Tibial nerve (tissue), 4 donors: ENCODE measurements around the gene ARID4A. TPM values are rescaled to one million over a fixed set of nuclear protein-coding genes. Genes with fewer than 3 reads are reported as not detected.
A peak's percentile ranks its signal among the peaks of the same experiment; 100 is the strongest.

Experiments
- DNase-seq, 2 donors: peaks; one replicate each; pipeline ENCODE4 v3.0.0-alpha.2; 2019; ENCODE audit warnings: low spot score in 2 of 2
- H3K27ac ChIP-seq, 4 donors: fragments of 200-600 bp; sonication (generic) in 3 of 4; one replicate each; pipeline ENCODE4 v1.5.1; 2017 to 2019; ENCODE audit warnings: mild to moderate bottlenecking in 1 of 4
- H3K27me3 ChIP-seq, 2 donors: fragments of 200-600 bp; sonication (generic) in 1 of 2; one replicate each; pipeline versions ENCODE4 v1.5.1 to v1.6.0; 2017 to 2019
- H3K36me3 ChIP-seq, 3 donors: fragments of 200-600 bp; sonication (generic); one replicate each; pipeline ENCODE4 v1.5.1; 2018 to 2019
- H3K4me1 ChIP-seq, 4 donors: fragments of 200-600 bp; sonication (generic) in 3 of 4; one replicate each; pipeline ENCODE4 v1.5.1; 2017 to 2019
- H3K4me3 ChIP-seq, 4 donors: fragments of 200-600 bp; sonication (generic) in 3 of 4; one replicate each; pipeline ENCODE4 v1.5.1; 2017 to 2019; ENCODE audit warnings: mild to moderate bottlenecking in 1 of 4, moderate library complexity in 1 of 4
- H3K9me3 ChIP-seq, 4 donors: fragments of 200-600 bp; sonication (generic) in 3 of 4; one replicate each; pipeline ENCODE4 v1.5.1; 2017 to 2019
- CTCF ChIP-seq, 5 experiments: fragments of 200-600 bp in 3 of 5; fragments of 450-650 bp in 2 of 5; sonication (generic) in 3 of 5; IDR thresholded peaks; one replicate each; pipeline ENCODE4 v1.5.1; 2016 to 2019; ENCODE audit warnings: antibody characterized with exemption in 5 of 5, mild to moderate bottlenecking in 3 of 5, moderate library complexity in 2 of 5
- EP300 ChIP-seq, 2 donors: sonication (generic); formaldehyde crosslinking; IDR thresholded peaks; one replicate each; pipeline ENCODE4 v1.6.1; 2017; ENCODE audit warnings: antibody characterized with exemption in 2 of 2, mild to moderate bottlenecking in 1 of 2
- POLR2A ChIP-seq, 2 donors: fragments of 450-650 bp; IDR thresholded peaks; one replicate each; pipeline ENCODE4 v1.6.1; 2017; ENCODE audit warnings: antibody characterized with exemption in 2 of 2, mild to moderate bottlenecking in 2 of 2, moderate library complexity in 2 of 2
- WGBS, 2 donors: methylation state at CpG; one replicate each; pipeline ENCODE4 v1.1.5; 2018; 5-methylcytosine and 5-hydroxymethylcytosine counted together
- total RNA-seq, 4 donors: library from RNA; depleted of rRNA; stranded (reverse); fragments of >200 nt; gene quantifications; one replicate each; pipeline ENCODE4 v1.1.0, GENCODE V29; 2016

The ARID4A gene
- total RNA-seq, 4 donors from 2014 or later: 20.4 to 45.7 (median 31.3) TPM

- no peaks in the 10 kb centered on the region for H3K36me3 ChIP-seq
- no peak for TF ChIP-seq EP300 (IDR thresholded peaks at IDR 0.05)
- TF ChIP-seq CTCF (IDR thresholded peaks at IDR 0.05): no peak
- no peak for TF ChIP-seq POLR2A (IDR thresholded peaks at IDR 0.05)
- no peak for DNase-seq
- 96 to 97% methylated on average over 6 of the region's 6 CpGs for WGBS, 2 donors
- H3K4me1 ChIP-seq: peaks cover 0 to 13% (median 0%) of the 10 kb centered on the region in 4 donors
- H3K9me3 ChIP-seq: no peaks in the 10 kb centered on the region
- H3K27me3 ChIP-seq: no peaks in the 10 kb centered on the region
- H3K27ac ChIP-seq: peak overlapping the region in 1 of 4 donors; percentile 87
- H3K4me3 ChIP-seq: no peak overlapping the region
Measured at GRCh38 chr14:58397156-58397555, 98.8 kb downstream of the ARID4A start.

- H3K27me3 ChIP-seq: no peaks in the 10 kb centered on the region
- H3K4me3 ChIP-seq: no peak overlapping the region
- no peak for DNase-seq
- no peaks in the 10 kb centered on the region for H3K9me3 ChIP-seq
- H3K4me1 ChIP-seq: peaks cover 0 to 13% (median 0%) of the 10 kb centered on the region in 4 donors
- peaks cover 0 to 5% (median 0%) of the 10 kb centered on the region in 3 donors for H3K36me3 ChIP-seq
- no peak overlapping the region for H3K27ac ChIP-seq
- TF ChIP-seq POLR2A (IDR thresholded peaks at IDR 0.05) (no peak), CTCF (IDR thresholded peaks at IDR 0.05) (no peak), EP300 (IDR thresholded peaks at IDR 0.05) (no peak)
Measured at GRCh38 chr14:58398495-58398894, 100.1 kb downstream of the ARID4A start.

- no peaks in the 10 kb centered on the region for H3K27me3 ChIP-seq
- no peak for DNase-seq
- H3K4me3 ChIP-seq: no peak overlapping the region
- peaks cover 0 to 13% (median 0%) of the 10 kb centered on the region in 4 donors for H3K4me1 ChIP-seq
- H3K9me3 ChIP-seq: no peaks in the 10 kb centered on the region
- no peak for TF ChIP-seq POLR2A (IDR thresholded peaks at IDR 0.05)
- no peak for TF ChIP-seq CTCF (IDR thresholded peaks at IDR 0.05)
- TF ChIP-seq EP300 (IDR thresholded peaks at IDR 0.05): no peak
- 79 to 89% methylated on average over 3 of the region's 3 CpGs for WGBS, 2 donors
- H3K36me3 ChIP-seq: peaks cover 0 to 5% (median 0%) of the 10 kb centered on the region in 3 donors
- H3K27ac ChIP-seq: no peak overlapping the region
Measured at GRCh38 chr14:58398895-58399294, 100.5 kb downstream of the ARID4A start.

GRCh38 chr14:58401587-58401986 lies 103.2 kb downstream of the ARID4A start:
- WGBS, 2 donors: 77 to 85% methylated on average over 3 of the region's 3 CpGs

GRCh38 chr14:58408681-58409215 lies 110.4 kb downstream of the ARID4A start:
- H3K9me3 ChIP-seq: no peaks in the 10 kb centered on the region
- no peak for DNase-seq
- 62 to 73% methylated on average over 3 of the region's 3 CpGs for WGBS, 2 donors
- TF ChIP-seq POLR2A (IDR thresholded peaks at IDR 0.05) (no peak), EP300 (IDR thresholded peaks at IDR 0.05) (no peak), CTCF (IDR thresholded peaks at IDR 0.05) (no peak)
- no peak overlapping the region for H3K4me3 ChIP-seq
- no peaks in the 10 kb centered on the region for H3K27me3 ChIP-seq
- peaks cover 4 to 56% (median 5%) of the 10 kb centered on the region in 3 donors for H3K36me3 ChIP-seq
- H3K4me1 ChIP-seq: no peaks in the 10 kb centered on the region
- no peak overlapping the region for H3K27ac ChIP-seq

More at GRCh38 chr14:58401587-58401986, 103.2 kb downstream of the ARID4A start:
- H3K27me3 ChIP-seq: no peaks in the 10 kb centered on the region
- TF ChIP-seq POLR2A (IDR thresholded peaks at IDR 0.05): no peak
- H3K36me3 ChIP-seq: peaks cover 0 to 5% (median 0%) of the 10 kb centered on the region in 3 donors
- no peak for DNase-seq
- peaks cover 0 to 4% (median 0%) of the 10 kb centered on the region in 4 donors for H3K4me1 ChIP-seq
- no peak overlapping the region for H3K4me3 ChIP-seq
- H3K27ac ChIP-seq: no peak overlapping the region
- H3K9me3 ChIP-seq: no peaks in the 10 kb centered on the region
